ENCODE measurements around the gene PHKG2. TPM values are rescaled to one million over a fixed set of nuclear protein-coding genes. Genes with fewer than 3 reads are reported as not detected.

PHKG2 gene
- total RNA-seq, 1 experiment from 2014 or later: 26.4 TPM

DNA sequence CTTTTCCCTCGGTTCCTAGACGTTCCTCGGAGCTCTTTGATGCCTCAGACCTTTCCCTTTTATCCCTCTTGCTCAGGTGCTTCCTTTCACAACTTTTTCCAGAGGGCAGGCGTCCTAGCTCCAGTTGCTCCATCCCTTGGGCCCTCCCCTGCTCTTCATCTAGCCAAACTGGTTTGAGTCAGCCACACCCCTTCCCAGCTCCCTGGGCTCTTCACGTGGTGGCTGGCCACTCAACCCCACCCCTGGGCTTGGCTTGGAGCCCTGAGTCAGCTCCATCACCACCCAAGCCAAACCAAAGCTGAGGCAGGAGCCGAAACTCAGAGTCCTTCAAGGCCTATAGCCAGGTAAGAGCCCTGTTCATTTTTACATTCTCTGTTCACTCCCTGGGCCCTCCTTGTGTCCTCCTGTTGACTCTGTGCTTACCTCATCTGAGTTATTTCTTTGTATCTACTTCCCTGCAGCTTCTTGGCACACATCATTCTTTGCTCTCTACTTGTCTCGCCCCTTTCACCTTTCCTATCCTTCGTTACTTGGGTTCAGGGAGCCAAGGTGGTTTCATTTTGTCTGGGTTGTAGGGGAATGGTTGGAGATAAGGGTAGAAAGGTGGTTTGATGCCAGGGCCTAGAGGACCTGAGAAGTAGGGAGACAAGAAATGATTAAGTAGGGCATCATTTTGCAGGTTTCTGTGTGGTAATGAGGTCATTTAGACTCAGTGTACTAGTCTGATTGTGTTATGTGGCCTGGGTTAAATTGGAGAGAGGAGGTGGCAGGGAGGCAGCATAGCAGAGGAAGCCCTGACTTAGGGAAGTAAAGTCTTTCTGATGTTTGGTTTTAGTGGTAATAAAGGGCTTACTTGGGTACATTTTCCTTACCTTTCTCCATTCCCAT is 7.6 kb upstream of the PHKG2 start:
- Histone ChIP-seq H3K4me3 (no peak overlapping the region), H3K9me3 (replicated peaks) (no peaks in the 10 kb centered on the region), H3K36me3 (peaks cover 64% of the 10 kb centered on the region), H3K27ac (no peak overlapping the region), H3K27me3 (no peaks in the 10 kb centered on the region), H3K4me1 (peaks cover 8% of the 10 kb centered on the region)
- DNase-seq: no peak

DNA sequence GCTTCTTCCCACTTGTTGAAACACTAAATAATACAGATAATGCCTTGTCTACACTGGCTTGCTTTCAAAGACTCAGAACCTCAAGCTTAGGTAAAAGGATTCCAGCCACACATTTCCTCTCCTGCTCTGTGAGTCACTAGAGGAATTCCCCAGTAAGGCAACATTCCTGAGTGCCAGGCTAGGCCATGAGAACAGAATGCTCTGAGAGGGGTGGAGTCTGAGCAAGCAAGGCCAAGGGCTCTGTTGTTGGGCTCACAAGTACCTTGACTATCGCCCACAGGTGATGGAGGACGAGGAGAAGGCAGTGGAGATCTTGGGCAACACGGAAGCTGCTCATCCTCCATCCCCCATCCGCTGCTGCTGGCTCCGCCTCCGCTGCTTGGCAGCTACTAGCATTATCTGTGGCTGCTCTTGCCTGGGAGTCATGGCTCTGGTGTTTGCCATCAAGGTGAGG is 6.7 kb upstream of the PHKG2 start:
- no peak overlapping the region for H3K4me3 ChIP-seq
- H3K9me3 ChIP-seq (replicated peaks): no peaks in the 10 kb centered on the region
- H3K36me3 ChIP-seq: peaks cover 56% of the 10 kb centered on the region
- H3K27ac ChIP-seq: no peak overlapping the region
- DNase-seq: peak in 1 of 2 experiments; percentile 27
- H3K27me3 ChIP-seq: no peaks in the 10 kb centered on the region
- peaks cover 8% of the 10 kb centered on the region for H3K4me1 ChIP-seq

DNA sequence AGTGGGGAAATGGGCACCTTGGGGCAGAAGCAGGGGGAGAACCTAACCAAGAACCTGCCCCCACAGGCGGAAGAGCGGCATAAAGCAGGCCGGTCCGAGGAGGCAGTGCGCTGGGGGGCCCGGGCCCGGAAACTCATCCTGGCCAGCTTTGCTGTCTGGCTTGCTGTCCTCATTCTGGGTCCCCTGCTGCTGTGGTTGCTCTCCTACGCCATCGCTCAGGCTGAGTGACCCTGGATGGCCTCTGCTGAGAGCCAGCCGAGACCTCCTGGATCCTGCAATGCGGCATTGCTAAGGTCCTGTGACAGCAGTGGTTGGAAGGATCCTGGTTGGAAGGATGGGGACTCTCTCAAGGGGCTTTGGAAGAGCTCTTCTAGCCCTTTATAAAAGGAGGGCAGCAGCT is 4.5 kb upstream of the PHKG2 start:
- H3K36me3 ChIP-seq: peaks cover 33% of the 10 kb centered on the region
- no peak for DNase-seq
- peaks cover 8% of the 10 kb centered on the region for H3K4me1 ChIP-seq
- no peak overlapping the region for H3K27ac ChIP-seq
- H3K27me3 ChIP-seq: no peaks in the 10 kb centered on the region
- H3K9me3 ChIP-seq (replicated peaks): no peaks in the 10 kb centered on the region
- H3K4me3 ChIP-seq: no peak overlapping the region

DNA sequence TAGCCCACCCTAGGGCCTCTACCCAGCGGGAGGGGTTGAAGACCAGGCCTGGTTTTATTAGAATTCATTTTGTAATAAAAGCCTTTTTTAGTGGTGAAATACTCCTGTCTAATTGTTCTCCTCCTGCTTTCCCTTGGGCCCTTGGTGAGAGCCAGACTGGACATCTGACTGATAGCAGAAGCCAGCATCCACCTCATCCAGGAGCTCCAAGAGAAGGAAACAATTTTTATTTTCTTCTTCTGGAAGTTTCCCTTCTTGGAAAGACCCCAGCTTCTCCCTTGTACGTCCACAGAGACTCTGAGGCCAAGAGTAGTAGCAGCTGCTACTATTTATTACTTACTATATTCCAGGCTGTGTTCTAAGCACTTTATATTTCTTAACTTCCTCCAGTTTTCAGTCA is 4.0 kb upstream of the PHKG2 start:
- Histone ChIP-seq H3K36me3 (peaks cover 29% of the 10 kb centered on the region), H3K4me1 (peaks cover 8% of the 10 kb centered on the region), H3K27ac (no peak overlapping the region), H3K4me3 (no peak overlapping the region), H3K9me3 (replicated peaks) (no peaks in the 10 kb centered on the region), H3K27me3 (no peaks in the 10 kb centered on the region)
- no peak for DNase-seq

DNA sequence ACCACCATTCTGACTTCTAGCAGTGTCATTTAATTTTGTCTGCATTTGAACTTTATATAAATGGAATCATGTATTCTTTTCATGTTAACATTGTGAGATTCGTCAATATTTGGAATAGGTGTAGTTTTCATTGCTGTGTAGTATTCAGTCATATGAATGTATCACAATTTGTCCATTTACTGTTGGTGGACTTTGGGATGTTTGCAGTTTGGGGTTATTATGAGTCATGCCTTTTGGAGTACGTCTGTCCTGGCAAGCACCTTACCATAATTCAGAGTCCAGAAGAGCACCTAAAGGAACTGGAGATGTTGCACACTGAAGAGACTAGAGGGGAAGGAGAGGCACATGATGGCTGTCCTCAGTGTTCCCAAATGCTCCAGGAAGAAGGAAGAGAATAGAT is 3.1 kb upstream of the PHKG2 start:
- Histone ChIP-seq H3K4me3 (no peak overlapping the region), H3K4me1 (peaks cover 8% of the 10 kb centered on the region), H3K9me3 (replicated peaks) (no peaks in the 10 kb centered on the region), H3K36me3 (peaks cover 20% of the 10 kb centered on the region), H3K27me3 (no peaks in the 10 kb centered on the region), H3K27ac (no peak overlapping the region)
- DNase-seq: no peak

DNA sequence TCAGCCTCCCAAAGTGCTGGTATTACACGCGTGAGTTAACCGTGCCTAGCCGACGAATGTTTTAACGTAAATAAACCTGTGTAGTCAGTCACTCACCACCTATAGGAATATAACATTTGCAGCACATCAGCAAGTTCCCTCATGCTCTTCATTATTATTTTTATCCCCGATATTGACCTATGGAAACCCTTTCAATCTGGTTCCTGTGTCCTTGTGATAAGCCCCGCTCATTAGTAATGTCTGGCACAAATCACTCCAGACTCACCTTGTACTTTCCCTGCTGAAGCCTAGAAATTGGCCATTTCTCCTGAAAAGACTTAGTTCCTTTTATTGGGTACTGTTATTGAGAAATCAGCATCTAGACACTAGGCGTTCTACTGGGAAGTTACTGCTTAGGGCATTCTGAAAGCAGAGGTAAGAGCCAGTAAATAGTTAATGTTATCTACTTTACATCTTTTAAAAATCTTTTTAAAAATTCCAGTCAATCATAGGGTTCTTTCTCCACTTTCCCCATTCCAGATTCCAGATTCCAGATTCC is 1.5 kb upstream of the PHKG2 start:
- Histone ChIP-seq H3K36me3 (peaks cover 13% of the 10 kb centered on the region), H3K9me3 (replicated peaks) (no peaks in the 10 kb centered on the region), H3K27ac (no peak overlapping the region), H3K4me1 (no peaks in the 10 kb centered on the region), H3K4me3 (no peak overlapping the region), H3K27me3 (no peaks in the 10 kb centered on the region)
- no peak for DNase-seq

DNA sequence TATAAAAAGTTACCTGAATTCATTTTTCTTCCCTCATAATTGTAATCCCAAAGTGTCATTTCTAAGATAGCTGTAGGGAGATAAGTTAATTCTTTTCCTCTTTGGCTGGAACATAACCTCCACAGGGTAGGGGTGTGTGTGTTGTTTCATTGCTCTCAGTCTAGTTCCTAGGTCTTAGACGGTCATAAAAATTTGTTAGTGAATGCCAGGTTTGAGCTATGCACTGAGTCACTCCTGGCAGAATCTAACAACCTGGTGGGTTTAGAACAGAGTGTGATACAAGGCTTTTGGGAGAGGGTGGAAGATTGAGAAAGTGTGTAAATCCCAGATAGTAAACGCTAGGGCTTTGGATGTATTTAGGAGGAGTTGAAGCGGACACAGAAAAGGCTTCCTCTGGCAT is 894 bp upstream of the PHKG2 start:
- Histone ChIP-seq H3K9me3 (replicated peaks) (no peaks in the 10 kb centered on the region), H3K36me3 (peaks cover 14% of the 10 kb centered on the region), H3K4me1 (no peaks in the 10 kb centered on the region), H3K4me3 (peak overlapping the region; percentile 80), H3K27me3 (no peaks in the 10 kb centered on the region), H3K27ac (peak overlapping the region; percentile 33; the same call in 1 of the 2 replicates)
- no peak for DNase-seq

DNA sequence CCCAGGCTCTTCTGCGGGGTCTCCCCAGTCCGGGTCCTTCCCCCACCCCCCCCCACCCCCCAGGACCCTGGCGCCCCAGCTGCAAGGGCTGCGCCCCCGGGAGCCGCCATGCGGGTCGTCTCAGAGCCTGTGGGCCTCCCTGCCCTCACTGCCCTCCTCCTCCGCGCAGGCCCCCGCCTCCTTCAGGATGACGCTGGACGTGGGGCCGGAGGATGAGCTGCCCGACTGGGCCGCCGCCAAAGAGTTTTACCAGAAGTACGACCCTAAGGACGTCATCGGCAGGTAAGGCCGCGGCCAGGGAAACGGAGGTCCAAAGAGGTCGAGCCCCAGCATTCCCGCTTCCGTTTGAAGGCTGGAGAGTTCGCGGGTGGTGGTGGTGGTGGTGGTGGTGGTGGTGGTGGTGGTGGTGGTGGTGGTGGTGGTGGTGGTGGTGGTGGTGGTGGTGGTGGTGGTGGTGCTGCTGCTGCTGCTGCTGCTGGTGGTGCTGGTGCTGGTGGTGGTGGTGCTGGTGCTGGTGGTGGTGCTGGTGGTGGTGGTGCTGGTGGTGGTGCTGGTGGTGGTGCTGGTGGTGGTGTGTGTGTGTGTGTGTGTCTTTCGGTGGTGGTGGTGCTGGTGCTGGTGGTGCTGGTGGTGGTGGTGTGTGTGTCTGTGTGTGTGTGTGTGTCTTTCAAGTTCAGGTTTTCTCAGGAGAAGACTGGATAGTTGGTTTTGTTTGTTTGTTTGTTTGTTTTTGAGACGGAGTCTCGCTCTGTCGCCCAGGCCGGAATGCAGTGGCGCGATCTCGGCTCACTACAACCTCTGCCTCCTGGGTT is 615 bp downstream of the PHKG2 start:
- Histone ChIP-seq H3K36me3 (peaks cover 27% of the 10 kb centered on the region), H3K4me3 (peak overlapping the region; percentile 80), H3K4me1 (no peaks in the 10 kb centered on the region), H3K9me3 (replicated peaks) (no peaks in the 10 kb centered on the region), H3K27ac (no peak overlapping the region), H3K27me3 (no peaks in the 10 kb centered on the region)
- DNase-seq: peak; percentile 46 to 48

DNA sequence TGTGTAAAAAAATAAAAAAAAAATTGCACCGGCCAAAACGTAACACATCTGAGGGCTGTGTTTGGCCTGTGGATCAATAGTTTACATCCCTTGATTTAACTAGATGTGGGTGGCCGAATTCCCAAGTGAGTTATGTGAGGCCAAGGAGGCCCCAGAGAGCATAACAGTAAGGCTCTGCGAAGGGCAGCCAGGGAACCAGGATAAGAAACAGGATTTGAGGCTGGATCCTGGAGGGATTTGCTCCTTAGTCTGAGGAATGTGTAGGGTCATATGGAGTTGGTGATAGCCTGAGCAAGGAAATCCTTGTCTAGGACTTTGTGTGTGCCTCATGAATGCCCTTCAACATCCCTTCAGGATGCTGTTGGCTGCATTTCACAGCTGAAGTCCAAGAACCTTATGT is 2.0 kb downstream of the PHKG2 start:
- Histone ChIP-seq H3K27me3 (no peaks in the 10 kb centered on the region), H3K9me3 (replicated peaks) (no peaks in the 10 kb centered on the region), H3K4me1 (no peaks in the 10 kb centered on the region), H3K36me3 (peaks cover 24% of the 10 kb centered on the region), H3K27ac (no peak overlapping the region), H3K4me3 (no peak overlapping the region)
- DNase-seq: no peak

DNA sequence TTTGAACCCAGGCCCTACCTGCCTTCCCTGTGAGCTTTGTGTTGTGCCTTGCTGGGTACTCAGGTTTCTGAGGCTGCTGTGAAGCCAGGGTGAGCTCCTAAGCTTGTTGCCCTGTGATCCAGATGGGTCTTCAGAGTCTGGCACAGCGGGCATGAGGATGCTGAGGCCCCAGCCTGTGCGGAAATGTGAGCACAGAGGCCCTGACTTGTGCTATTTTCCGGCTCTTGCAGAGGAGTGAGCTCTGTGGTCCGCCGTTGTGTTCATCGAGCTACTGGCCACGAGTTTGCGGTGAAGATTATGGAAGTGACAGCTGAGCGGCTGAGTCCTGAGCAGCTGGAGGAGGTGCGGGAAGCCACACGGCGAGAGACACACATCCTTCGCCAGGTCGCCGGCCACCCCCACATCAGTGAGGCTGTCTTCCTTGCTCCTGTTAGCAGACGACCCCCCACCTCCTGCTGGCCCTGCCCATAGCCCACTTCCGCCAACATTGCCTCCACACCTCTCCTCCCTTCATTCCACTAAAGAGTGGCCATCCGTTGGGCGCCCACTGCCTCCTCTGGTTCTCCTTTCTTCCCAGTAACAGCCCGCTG is 2.7 kb downstream of the PHKG2 start:
- H3K27ac ChIP-seq: no peak overlapping the region
- no peaks in the 10 kb centered on the region for H3K27me3 ChIP-seq
- H3K9me3 ChIP-seq (replicated peaks): no peaks in the 10 kb centered on the region
- H3K4me3 ChIP-seq: no peak overlapping the region
- H3K4me1 ChIP-seq: no peaks in the 10 kb centered on the region
- no peak for DNase-seq
- peaks cover 31% of the 10 kb centered on the region for H3K36me3 ChIP-seq

DNA sequence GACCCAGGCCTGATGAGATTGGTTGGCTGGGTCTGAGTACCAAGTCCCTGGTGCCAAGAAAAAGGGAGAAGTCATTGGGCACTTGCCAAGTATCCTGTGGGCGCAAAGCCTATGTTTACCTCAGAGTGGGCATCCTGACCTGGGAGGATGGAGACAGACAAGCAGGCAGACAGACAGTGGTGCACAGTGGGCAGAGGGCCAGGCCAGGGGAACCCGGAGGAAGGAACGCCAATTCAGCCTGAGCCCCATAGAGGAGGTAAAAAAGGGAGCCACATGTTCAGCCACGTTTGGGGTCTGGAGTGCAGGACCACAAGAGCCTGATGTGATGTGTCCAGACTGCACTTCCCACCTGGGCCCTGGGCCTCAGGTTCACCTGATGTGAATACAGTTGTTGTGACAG is 5.4 kb downstream of the PHKG2 start:
- Histone ChIP-seq H3K27ac (no peak overlapping the region), H3K4me1 (no peaks in the 10 kb centered on the region), H3K27me3 (no peaks in the 10 kb centered on the region), H3K4me3 (no peak overlapping the region), H3K36me3 (peaks cover 33% of the 10 kb centered on the region), H3K9me3 (replicated peaks) (no peaks in the 10 kb centered on the region)
- no peak for DNase-seq

DNA sequence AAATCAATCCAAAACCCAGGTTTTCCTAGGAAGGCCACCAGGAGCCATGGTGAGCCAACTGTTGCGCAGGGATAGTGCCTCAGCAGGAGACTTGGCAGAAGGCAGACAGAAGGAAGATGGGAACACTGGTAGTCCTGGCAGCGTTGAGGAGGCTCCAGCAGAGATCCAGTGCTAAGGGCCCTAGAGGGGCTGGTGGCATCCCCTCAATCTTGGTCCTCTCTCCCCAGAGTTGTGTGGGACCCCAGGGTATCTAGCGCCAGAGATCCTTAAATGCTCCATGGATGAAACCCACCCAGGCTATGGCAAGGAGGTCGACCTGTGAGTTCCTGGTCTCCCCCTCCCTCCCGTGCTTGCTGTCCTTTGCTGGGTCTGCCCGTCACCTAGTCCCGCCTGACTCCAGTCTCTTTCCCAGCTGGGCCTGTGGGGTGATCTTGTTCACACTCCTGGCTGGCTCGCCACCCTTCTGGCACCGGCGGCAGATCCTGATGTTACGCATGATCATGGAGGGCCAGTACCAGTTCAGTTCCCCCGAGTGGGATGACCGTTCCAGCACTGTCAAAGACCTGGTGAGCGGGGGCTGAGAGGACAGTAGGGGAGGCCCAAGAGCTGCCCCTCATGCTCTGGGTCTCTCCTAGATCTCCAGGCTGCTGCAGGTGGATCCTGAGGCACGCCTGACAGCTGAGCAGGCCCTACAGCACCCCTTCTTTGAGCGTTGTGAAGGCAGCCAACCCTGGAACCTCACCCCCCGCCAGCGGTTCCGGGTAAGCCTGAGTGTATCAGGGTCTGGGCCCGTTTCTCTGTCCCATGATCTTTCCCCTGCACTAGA is 7.9 kb downstream of the PHKG2 start:
- Histone ChIP-seq H3K4me3 (no peak overlapping the region), H3K36me3 (peaks cover 33% of the 10 kb centered on the region), H3K9me3 (replicated peaks) (no peaks in the 10 kb centered on the region), H3K27ac (no peak overlapping the region), H3K4me1 (0 out of 2 replicates have a peak, but pooled peaks cover 2% of the 10 kb centered on the region), H3K27me3 (no peaks in the 10 kb centered on the region)
- no peak for DNase-seq

DNA sequence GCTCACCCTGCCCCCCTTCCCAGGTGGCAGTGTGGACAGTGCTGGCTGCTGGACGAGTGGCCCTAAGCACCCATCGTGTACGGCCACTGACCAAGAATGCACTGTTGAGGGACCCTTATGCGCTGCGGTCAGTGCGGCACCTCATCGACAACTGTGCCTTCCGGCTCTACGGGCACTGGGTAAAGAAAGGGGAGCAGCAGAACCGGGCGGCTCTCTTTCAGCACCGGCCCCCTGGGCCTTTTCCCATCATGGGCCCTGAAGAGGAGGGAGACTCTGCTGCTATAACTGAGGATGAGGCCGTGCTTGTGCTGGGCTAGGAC is 8.5 kb downstream of the PHKG2 start:
- Histone ChIP-seq H3K27me3 (no peaks in the 10 kb centered on the region), H3K36me3 (peaks cover 28% of the 10 kb centered on the region), H3K9me3 (replicated peaks) (no peaks in the 10 kb centered on the region)

DNA sequence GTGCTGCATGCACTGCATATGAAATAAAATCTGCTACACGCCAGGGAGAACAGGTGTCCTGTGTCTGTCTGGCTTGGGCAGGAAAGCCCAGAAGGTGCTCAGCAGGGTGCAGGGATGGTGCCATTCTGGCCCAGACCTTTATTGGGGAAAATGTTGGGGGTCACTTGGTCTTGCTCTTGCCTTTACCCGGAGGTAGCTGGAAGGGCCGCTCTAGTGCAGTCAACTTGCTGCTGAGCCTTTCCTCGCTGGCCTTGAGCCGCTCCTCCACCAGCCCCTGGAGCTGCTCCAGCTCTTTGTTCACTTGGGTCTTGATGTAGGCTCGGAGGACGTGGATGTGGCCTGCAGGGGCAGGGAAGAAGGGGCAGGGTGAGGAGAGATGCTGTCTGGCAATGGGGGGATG is 9.1 kb downstream of the PHKG2 start:
- no peak for DNase-seq
- H3K9me3 ChIP-seq (replicated peaks): no peaks in the 10 kb centered on the region
- H3K27me3 ChIP-seq: no peaks in the 10 kb centered on the region
- 0 out of 2 replicates have a peak, but pooled peaks cover 2% of the 10 kb centered on the region for H3K4me1 ChIP-seq
- H3K4me3 ChIP-seq: no peak overlapping the region
- peaks cover 28% of the 10 kb centered on the region for H3K36me3 ChIP-seq
- no peak overlapping the region for H3K27ac ChIP-seq

More for the DNA sequence above, 8.5 kb downstream of the PHKG2 start:
- no peak for DNase-seq
- no peak overlapping the region for H3K27ac ChIP-seq
- H3K4me3 ChIP-seq: no peak overlapping the region
- 0 out of 2 replicates have a peak, but pooled peaks cover 2% of the 10 kb centered on the region for H3K4me1 ChIP-seq

Measured in SJCRH30 (cell line).